SH-SY5Y (cell line): ENCODE measurements around the gene ERG28.

ENCODE experiments used
- GATA2 ChIP-seq: IDR thresholded peaks from 2 replicates; pipeline ENCODE4 v1.6.1; 2011; ENCODE audit warnings: mild to moderate bottlenecking, low read depth, low read length
- GATA3 ChIP-seq: IDR thresholded peaks from 2 replicates; pipeline ENCODE4 v1.6.1; 2011; ENCODE audit warnings: low read depth, mild to moderate bottlenecking, low read length, moderate library complexity

DNA sequence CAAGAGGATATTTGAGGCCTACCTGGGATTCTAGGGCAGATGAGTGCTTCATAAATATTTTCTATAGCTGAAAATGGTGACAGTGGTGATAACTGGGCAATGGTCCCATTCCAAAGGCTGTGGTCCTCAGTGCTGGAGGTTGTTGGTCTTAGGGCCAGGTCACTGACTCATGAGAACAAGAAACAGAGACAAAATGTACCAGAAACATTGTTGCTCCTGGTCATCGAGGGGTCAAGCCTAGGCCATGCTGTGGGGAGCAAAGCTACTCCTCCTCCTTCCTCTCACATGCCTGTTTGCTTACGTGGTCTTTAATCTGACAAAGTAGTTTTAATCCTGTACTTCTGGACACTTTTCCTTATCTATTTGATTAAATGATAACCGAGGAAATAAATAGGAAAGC lies 33.8 kb downstream of the ERG28 start:
- no peak for TF ChIP-seq GATA2
- no peak for TF ChIP-seq GATA3
